22Rv1 (cell line): ENCODE measurements around the gene RTKN2.

Source experiments
- H3K27ac ChIP-seq: fragments of 450-650 bp; 2 replicates; pipeline ENCODE4 v1.5.1; 2017
- CTCF ChIP-seq: fragments of 450-650 bp; IDR thresholded peaks from 2 replicates; pipeline ENCODE4 v1.5.1; 2017; ENCODE audit warnings: mild to moderate bottlenecking
- ZFX ChIP-seq: fragments of 450-650 bp; IDR thresholded peaks from 2 replicates; pipeline ENCODE4 v1.6.1; 2017; ENCODE audit warnings: antibody characterized with exemption, borderline replicate concordance

The RTKN2 gene

DNA sequence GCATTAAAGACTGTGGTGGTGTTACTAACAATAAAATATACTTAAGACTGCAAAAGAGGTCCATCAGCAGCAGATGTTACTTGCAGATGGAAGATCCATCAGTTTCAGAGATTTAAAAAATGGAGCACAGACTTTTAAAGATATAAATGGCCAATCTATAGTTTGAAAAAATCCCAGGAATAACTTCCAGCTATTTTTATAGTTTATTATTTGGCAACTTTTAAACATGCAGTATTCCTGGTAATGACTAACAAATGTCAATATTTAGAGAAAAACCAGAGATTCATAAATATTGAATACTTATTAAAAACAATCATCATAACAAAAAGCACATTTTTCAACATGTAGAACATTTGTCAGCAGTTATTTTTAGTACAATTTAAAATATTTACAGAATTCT lies 30.7 kb downstream of the RTKN2 start:
- no peak overlapping the region for H3K27ac ChIP-seq
- TF ChIP-seq ZFX (no peak), CTCF (no peak)

- H3K27ac ChIP-seq = no peak overlapping the region
- no peak for TF ChIP-seq CTCF
- no peak for TF ChIP-seq ZFX
Observed at GRCh38 chr10:62237506-62237905, 31.1 kb downstream of the RTKN2 start.

DNA sequence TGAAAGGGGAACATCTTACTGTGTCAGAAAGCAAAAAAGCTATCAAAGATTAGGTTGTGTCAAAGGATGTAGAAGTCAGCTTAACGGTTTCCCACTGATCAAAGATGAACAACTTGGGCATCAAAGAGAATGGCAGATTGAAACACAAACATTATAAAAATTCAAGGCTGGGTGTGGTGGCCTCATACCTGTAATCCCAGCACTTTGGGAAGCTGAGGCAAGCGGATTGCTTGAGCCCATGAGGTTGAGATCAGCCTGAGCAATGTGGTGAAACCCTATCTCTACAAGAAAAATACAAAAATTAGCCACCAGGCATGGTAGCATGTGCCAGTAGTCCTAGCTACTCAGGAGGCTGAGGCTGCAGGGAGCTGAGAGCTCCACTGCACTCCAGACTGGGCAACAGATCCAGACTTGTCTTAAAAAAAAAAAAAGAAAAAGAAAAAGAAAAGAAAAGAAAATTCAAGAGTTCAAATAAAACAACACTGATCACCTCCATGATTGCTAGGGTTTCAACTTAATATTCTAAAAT lies 34.5 kb downstream of the RTKN2 start:
- TF ChIP-seq CTCF = no peak
- TF ChIP-seq ZFX = no peak
- H3K27ac ChIP-seq = no peak overlapping the region

GRCh38 chr10:62233356-62234076 lies 35.1 kb downstream of the RTKN2 start:
- TF ChIP-seq CTCF = no peak
- no peak overlapping the region for H3K27ac ChIP-seq

GRCh38 chr10:62231805-62232204 lies 36.8 kb downstream of the RTKN2 start:
- TF ChIP-seq ZFX (no peak), CTCF (no peak)
- no peak overlapping the region for H3K27ac ChIP-seq

- TF ChIP-seq ZFX = no peak
- no peak for TF ChIP-seq CTCF
- no peak overlapping the region for H3K27ac ChIP-seq
Observed at GRCh38 chr10:62231371-62231770, 37.3 kb downstream of the RTKN2 start.

GRCh38 chr10:62230344-62231121 lies 38.1 kb downstream of the RTKN2 start:
- TF ChIP-seq ZFX = no peak
- no peak for TF ChIP-seq CTCF
- no peak overlapping the region for H3K27ac ChIP-seq
